Vagina (tissue), 2 donors: Measurements from ENCODE around the gene HCN3. TPM values are rescaled to one million over a fixed set of nuclear protein-coding genes. Genes with fewer than 3 reads are reported as not detected.
A peak's percentile ranks its signal among the peaks of the same experiment; 100 is the strongest.

Experiments used
- DNase-seq, 2 donors: peaks; one replicate each; pipeline ENCODE4 v3.0.0-alpha.2; 2017; ENCODE audit errors: extremely low spot score in 2 of 2
- H3K27ac ChIP-seq: fragments of 200-600 bp; sonication (generic); one replicate; pipeline ENCODE4 v1.5.1; 2019
- H3K27me3 ChIP-seq: fragments of 200-600 bp; sonication (generic); one replicate; pipeline ENCODE4 v1.5.1; 2019
- H3K36me3 ChIP-seq, 2 donors: fragments of 200-600 bp; sonication (generic); one replicate each; pipeline ENCODE4 v1.5.1; 2017 to 2019
- H3K4me1 ChIP-seq: fragments of 200-600 bp; sonication (generic); one replicate; pipeline ENCODE4 v1.5.1; 2019
- H3K4me3 ChIP-seq, 2 donors: fragments of 200-600 bp; sonication (generic); 1 replicate in 1 of 2; 2 replicates in 1 of 2; pipeline ENCODE4 v1.5.1; 2016 to 2019
- H3K9me3 ChIP-seq: fragments of 200-600 bp; sonication (generic); one replicate; pipeline ENCODE4 v1.5.1; 2019
- CTCF ChIP-seq, 3 experiments: fragments of 450-650 bp in 2 of 3; fragments of 200-600 bp in 1 of 3; sonication (generic) in 1 of 3; IDR thresholded peaks; one replicate each; pipeline ENCODE4 v1.5.1; 2017 to 2019; ENCODE audit warnings: antibody characterized with exemption in 3 of 3, mild to moderate bottlenecking in 2 of 3, moderate library complexity in 2 of 3
- POLR2A ChIP-seq, 2 donors: fragments of 450-650 bp; IDR thresholded peaks; one replicate each; pipeline ENCODE4 v1.6.1; 2017; ENCODE audit warnings: antibody characterized with exemption in 2 of 2, mild to moderate bottlenecking in 2 of 2, moderate library complexity in 2 of 2
- POLR2AphosphoS5 ChIP-seq, 2 donors: sonication (generic); formaldehyde crosslinking; IDR thresholded peaks; one replicate each; pipeline ENCODE4 v1.9.0; 2017; ENCODE audit warnings: antibody characterized with exemption in 2 of 2, mild to moderate bottlenecking in 2 of 2, low read depth in 1 of 2; ENCODE audit not compliant: insufficient read depth in 1 of 2
- intact Hi-C: fragments of 100-400 bp; cut with DNase I; formaldehyde crosslinking; loops from one replicate; pipeline ENCODE4 v1.15.1; 2023
- total RNA-seq: library from RNA; depleted of rRNA; stranded (reverse); fragments of >200 nt; gene quantifications from one replicate; pipeline ENCODE4 v1.2.3, GENCODE V29; 2016

Gene HCN3
- total RNA-seq, 1 donor from 2014 or later, result 4.2 TPM

DNA sequence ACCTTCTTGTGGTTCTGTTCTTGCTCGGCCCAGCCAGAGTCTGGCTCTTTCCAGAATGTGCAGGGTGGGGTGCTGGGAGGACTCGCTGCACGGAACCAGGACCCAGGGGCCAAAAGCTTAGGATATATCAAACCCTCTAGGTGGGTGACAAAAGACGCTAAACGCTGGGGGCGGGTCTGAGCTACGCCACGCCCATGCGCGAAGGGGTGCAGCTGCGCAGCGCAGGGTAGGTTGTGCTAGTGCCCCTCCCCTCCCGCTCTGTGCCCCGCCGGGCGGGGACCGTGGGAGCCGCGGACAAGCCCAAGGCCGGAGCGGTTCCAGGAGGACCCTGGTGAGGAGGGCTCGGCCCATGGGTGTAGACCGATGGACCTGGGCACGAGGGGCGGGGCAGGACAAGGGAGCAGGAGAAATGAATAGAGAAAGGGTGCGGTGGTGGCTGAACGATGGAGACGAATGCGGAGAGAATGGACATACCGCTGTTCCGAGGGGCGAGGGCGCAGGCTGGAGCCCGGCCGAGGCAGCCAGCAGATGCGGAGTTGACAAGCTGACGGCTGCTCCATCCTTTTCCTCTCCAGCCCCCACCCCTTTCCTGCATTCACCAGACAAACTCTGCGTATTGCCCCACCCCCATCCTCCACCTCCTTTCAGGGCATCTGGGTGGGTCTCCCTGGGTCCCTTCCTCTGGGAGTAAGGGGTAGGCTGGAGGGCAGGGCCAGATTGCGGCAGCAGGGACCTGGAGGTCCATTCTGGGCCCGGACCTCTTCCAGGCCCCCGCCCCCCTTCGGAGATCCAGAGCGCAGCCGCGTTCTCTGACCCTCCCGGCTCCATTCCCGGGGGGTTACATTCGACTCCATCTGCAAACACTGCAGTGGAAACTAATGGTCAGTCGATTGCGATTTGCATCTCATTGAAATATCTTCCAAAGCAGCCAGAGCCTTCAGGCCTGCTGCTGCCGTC is 43.7 kb downstream of the HCN3 start, which contains the start of gene RUSC1:
RUSC1 (plus strand) TSS at position 234 of the 957 bp plus-strand sequence. CDS start 880 bp downstream, outside the sequence.
- H3K27me3 ChIP-seq, result no peaks in the 10 kb centered on the region
- H3K4me1 ChIP-seq, result peaks cover 43% of the 10 kb centered on the region
- TF ChIP-seq POLR2A (IDR thresholded peaks at IDR 0.05), result peak in 1 of 2 donors; percentile 62
- peak in 1 of 3 experiments; percentile 20 for TF ChIP-seq CTCF (IDR thresholded peaks at IDR 0.05)
- TF ChIP-seq POLR2AphosphoS5 (IDR thresholded peaks at IDR 0.05; ENCODE audit: insufficient read depth in 1 of 2, low read depth in 1 of 2), result peak; percentile 72 to 92
- no peaks in the 10 kb centered on the region for H3K9me3 ChIP-seq
- H3K27ac ChIP-seq, result peak within 1 kb of the TSS; percentile 99
- no peak for DNase-seq
- intact Hi-C loops, result loop anchor here (5.0 kb wide), 3 partner anchors 44 to 241 kb away; partner anchors contain the start of genes ASH1L and HCN3
- H3K4me3 ChIP-seq, result peak within 1 kb of the TSS; percentile 71 to 94
- no peaks in the 10 kb centered on the region for H3K36me3 ChIP-seq

DNA sequence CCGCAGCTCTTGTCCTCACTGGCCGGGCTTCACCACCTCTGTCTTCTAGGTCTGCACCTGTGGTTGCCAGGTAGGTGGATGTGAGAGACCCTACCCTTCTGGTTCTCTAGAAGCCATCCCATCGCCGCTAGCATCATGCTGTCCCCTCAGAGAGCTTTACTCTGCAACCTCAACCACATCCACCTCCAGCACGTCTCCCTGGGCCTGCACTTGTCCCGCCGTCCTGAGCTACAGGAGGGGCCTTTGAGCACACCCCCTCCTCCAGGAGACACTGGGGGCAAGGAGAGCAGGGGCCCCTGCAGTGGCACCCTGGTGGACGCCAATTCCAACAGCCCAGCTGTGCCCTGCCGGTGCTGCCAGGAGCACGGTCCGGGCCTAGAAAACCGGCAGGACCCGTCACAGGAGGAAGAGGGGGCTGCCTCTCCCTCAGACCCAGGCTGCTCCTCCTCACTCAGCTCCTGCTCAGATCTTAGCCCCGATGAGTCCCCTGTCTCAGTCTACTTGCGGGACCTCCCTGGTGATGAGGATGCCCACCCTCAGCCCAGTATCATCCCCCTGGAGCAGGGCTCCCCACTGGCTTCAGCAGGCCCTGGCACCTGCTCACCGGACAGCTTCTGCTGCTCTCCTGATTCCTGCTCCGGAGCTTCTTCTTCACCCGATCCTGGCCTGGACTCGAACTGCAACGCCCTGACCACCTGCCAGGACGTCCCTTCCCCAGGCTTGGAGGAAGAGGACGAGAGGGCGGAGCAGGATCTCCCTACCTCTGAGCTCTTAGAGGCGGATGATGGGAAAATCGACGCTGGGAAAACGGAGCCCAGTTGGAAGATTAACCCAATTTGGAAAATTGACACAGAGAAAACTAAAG is 44.6 kb downstream of the HCN3 start:
- no peak for TF ChIP-seq POLR2A (IDR thresholded peaks at IDR 0.05)
- TF ChIP-seq CTCF (IDR thresholded peaks at IDR 0.05), result no peak
- TF ChIP-seq POLR2AphosphoS5 (IDR thresholded peaks at IDR 0.05; ENCODE audit: insufficient read depth in 1 of 2, low read depth in 1 of 2), result no peak
- peak overlapping the region; percentile 71 to 94 for H3K4me3 ChIP-seq
- H3K27me3 ChIP-seq, result no peaks in the 10 kb centered on the region
- H3K27ac ChIP-seq, result peak overlapping the region; percentile 99
- intact Hi-C loops, result loop anchor here (5.0 kb wide), 3 partner anchors 45 to 240 kb away; partner anchors contain the start of genes ASH1L and HCN3
- no peak for DNase-seq
- peaks cover 0 to 3% of the 10 kb centered on the region in 2 donors for H3K36me3 ChIP-seq
- H3K9me3 ChIP-seq, result no peaks in the 10 kb centered on the region
- H3K4me1 ChIP-seq, result peaks cover 52% of the 10 kb centered on the region

GRCh38 chr1:155322571-155322952 is 45.3 kb downstream of the HCN3 start:
- H3K27ac ChIP-seq, result peak overlapping the region; percentile 99
- peaks cover 0 to 10% of the 10 kb centered on the region in 2 donors for H3K36me3 ChIP-seq
- peak overlapping the region; percentile 71 to 94 for H3K4me3 ChIP-seq
- TF ChIP-seq POLR2AphosphoS5 (IDR thresholded peaks at IDR 0.05; ENCODE audit: insufficient read depth in 1 of 2, low read depth in 1 of 2), result no peak
- TF ChIP-seq POLR2A (IDR thresholded peaks at IDR 0.05), result no peak
- no peak for TF ChIP-seq CTCF (IDR thresholded peaks at IDR 0.05)
- DNase-seq, result no peak
- H3K4me1 ChIP-seq, result peaks cover 56% of the 10 kb centered on the region
- no peaks in the 10 kb centered on the region for H3K9me3 ChIP-seq
- no peaks in the 10 kb centered on the region for H3K27me3 ChIP-seq
- intact Hi-C loops, result loop anchor here (5.0 kb wide), 3 partner anchors 45 to 240 kb away; partner anchors contain the start of genes ASH1L and HCN3

GRCh38 chr1:155322953-155323728 is 45.9 kb downstream of the HCN3 start:
- no peaks in the 10 kb centered on the region for H3K9me3 ChIP-seq
- no peaks in the 10 kb centered on the region for H3K27me3 ChIP-seq
- H3K4me1 ChIP-seq, result peaks cover 56% of the 10 kb centered on the region
- H3K4me3 ChIP-seq, result peak overlapping the region; percentile 71 to 94
- DNase-seq, result peak in 1 of 2 donors; percentile 94
- peaks cover 0 to 12% of the 10 kb centered on the region in 2 donors for H3K36me3 ChIP-seq
- intact Hi-C loops, result loop anchor here (5.0 kb wide), 3 partner anchors 46 to 239 kb away; partner anchors contain the start of genes ASH1L and HCN3
- H3K27ac ChIP-seq, result peak overlapping the region; percentile 99
- TF ChIP-seq POLR2AphosphoS5 (IDR thresholded peaks at IDR 0.05; ENCODE audit: insufficient read depth in 1 of 2, low read depth in 1 of 2) (peak; percentile 68 to 71), CTCF (IDR thresholded peaks at IDR 0.05) (peak; percentile 90 to 97 (median 91)), POLR2A (IDR thresholded peaks at IDR 0.05) (peak in 1 of 2 donors; percentile 11)
